ENCODE measurements around the gene ADGRD1. TPM values are rescaled to one million over a fixed set of nuclear protein-coding genes. Genes with fewer than 3 reads are reported as not detected.
"Not testable (repeated sequence)": the region's sequence is repeated elsewhere in the genome, so short reads cannot be mapped to it uniquely, and the experiment has no call there.

ADGRD1 gene
- polyA plus RNA-seq, 1 donor: 9.3 TPM

GRCh38 chr12:131057722-131058515 is 104.2 kb downstream of the ADGRD1 start:
- DNase-seq: no peak

GRCh38 chr12:131058700-131059099 is 105.0 kb downstream of the ADGRD1 start:
- no peak for DNase-seq

- DNase-seq: no peak
Observed at GRCh38 chr12:131060011-131060703, 106.5 kb downstream of the ADGRD1 start.

GRCh38 chr12:131061041-131061806 is 107.5 kb downstream of the ADGRD1 start:
- no peak for DNase-seq

GRCh38 chr12:131063413-131063812 is 109.7 kb downstream of the ADGRD1 start:
- DNase-seq: no peak

- no peak for DNase-seq
Observed at GRCh38 chr12:131063960-131064359, 110.3 kb downstream of the ADGRD1 start.

- DNase-seq: no peak
Observed at GRCh38 chr12:131065279-131065678, 111.6 kb downstream of the ADGRD1 start.

- DNase-seq: no peak
Observed at GRCh38 chr12:131065801-131066200, 112.1 kb downstream of the ADGRD1 start.

GRCh38 chr12:131066207-131066885 is 112.6 kb downstream of the ADGRD1 start:
- DNase-seq: no peak

- no peak for DNase-seq
Observed at GRCh38 chr12:131066886-131067490, 113.3 kb downstream of the ADGRD1 start.

- DNase-seq: no peak
Observed at GRCh38 chr12:131067981-131068851, 114.5 kb downstream of the ADGRD1 start.

- not testable (repeated sequence) for DNase-seq
Observed at GRCh38 chr12:131068926-131069720, 115.4 kb downstream of the ADGRD1 start.

GRCh38 chr12:131070136-131070535 is 116.4 kb downstream of the ADGRD1 start:
- DNase-seq: not testable (repeated sequence)

- not testable (repeated sequence) for DNase-seq
Observed at GRCh38 chr12:131070668-131071067, 117.0 kb downstream of the ADGRD1 start.

GRCh38 chr12:131071234-131071820 is 117.6 kb downstream of the ADGRD1 start:
- DNase-seq: not testable (repeated sequence)

GRCh38 chr12:131071950-131072349 is 118.2 kb downstream of the ADGRD1 start:
- not testable (repeated sequence) for DNase-seq

- DNase-seq: no peak
Observed at GRCh38 chr12:131072451-131073230, 118.9 kb downstream of the ADGRD1 start.

GRCh38 chr12:131074221-131075083 is 120.7 kb downstream of the ADGRD1 start:
- DNase-seq: peak; percentile 71

Measured in hindlimb muscle (tissue), 1 donor.